Measurements from ENCODE around the gene PTPRT. TPM values are rescaled to one million over a fixed set of nuclear protein-coding genes. Genes with fewer than 3 reads are reported as not detected.

PTPRT gene
- total RNA-seq, 4 donors from 2014 or later = under 0.01 to 2.1 TPM; not detected in 2

- Histone ChIP-seq H3K27ac (no peak overlapping the region), H3K4me1 (no peaks in the 10 kb centered on the region), H3K27me3 (no peaks in the 10 kb centered on the region), H3K9me3 (no peaks in the 10 kb centered on the region), H3K4me3 (no peak overlapping the region), H3K36me3 (no peaks in the 10 kb centered on the region)
- intact Hi-C loops (cut with DNase I; ENCODE audit: low total_unique reads) = no loop called here
- no peak for DNase-seq
- TF ChIP-seq POLR2A (IDR thresholded peaks at IDR 0.05) (no peak), CTCF (IDR thresholded peaks at IDR 0.05) (no peak)
Observed at GRCh38 chr20:42697962-42698361, 491.7 kb downstream of the PTPRT start.

DNA sequence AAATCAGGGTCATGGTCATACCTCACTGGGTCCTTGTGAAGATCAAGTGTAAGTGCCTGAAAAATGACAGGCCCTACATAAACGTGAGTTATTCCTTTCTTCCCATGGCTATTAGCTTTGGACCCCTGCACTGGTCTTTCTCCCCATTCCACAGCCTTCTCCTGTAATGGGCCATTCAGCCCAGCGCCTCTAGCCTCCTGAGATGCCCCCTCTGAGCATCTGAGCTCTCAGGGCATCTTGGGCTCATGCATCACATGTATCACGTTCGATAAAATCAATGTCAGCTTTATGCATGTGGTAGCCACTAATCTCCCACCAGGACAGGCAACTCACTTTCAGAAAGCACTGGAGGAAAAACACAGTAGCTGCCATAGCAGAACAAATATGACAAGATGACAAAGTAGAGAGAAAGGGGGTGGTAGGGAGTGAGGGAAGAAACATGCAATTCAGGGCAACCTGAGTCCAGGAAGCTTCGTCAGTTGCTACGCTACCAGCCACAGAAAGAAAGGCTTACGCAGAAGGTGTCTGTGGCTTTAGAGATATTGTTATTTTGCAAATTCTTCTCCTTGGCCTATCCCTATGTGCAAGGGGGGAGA is 498.8 kb downstream of the PTPRT start:
- Histone ChIP-seq H3K9me3 (no peaks in the 10 kb centered on the region), H3K27me3 (no peaks in the 10 kb centered on the region), H3K4me1 (no peaks in the 10 kb centered on the region), H3K4me3 (no peak overlapping the region), H3K27ac (no peak overlapping the region), H3K36me3 (no peaks in the 10 kb centered on the region)
- intact Hi-C loops (cut with DNase I; ENCODE audit: low total_unique reads) = no loop called here
- TF ChIP-seq POLR2A (IDR thresholded peaks at IDR 0.05) = no peak
- TF ChIP-seq CTCF (IDR thresholded peaks at IDR 0.05) = no peak
- no peak for DNase-seq

DNA sequence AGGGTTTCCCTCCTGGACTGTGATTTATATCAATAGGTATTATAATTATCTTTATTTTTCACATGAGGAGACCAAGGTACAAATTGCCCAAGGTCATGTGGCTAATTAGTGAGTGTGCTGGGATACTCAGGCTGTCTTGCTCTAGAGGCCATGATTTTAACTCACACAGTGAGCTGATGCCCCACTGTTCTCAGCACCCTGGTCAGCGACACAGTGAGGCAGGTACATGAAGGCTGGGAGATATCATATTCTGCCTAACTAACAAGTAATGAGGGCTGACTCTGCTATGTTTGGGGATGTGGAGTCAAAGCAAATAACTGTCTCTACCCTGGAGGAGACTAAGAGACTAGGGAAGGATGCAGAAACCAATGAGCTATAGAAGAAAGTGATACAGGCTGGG is 501.1 kb downstream of the PTPRT start:
- intact Hi-C loops (cut with DNase I; ENCODE audit: low total_unique reads) = no loop called here

DNA sequence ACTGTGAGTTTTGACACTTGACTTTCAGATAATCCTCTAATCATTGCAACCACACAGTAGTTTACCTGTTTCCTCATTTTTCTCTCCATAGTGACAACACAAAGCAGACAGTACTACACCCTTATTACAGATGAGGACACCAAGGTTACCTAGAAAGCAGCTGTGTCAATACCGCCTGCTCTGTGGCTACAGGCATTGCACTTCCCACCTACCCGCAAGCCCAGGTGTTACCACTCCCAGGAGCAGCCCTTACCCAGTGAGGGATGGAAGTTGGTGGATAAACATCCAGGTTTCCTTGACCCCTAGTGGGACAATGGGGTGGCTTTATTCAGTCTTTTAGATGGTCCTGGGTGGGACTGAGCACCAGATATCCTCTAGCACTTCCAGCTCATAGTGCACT is 503.6 kb downstream of the PTPRT start:
- no peak overlapping the region for H3K4me3 ChIP-seq
- TF ChIP-seq POLR2A (IDR thresholded peaks at IDR 0.05) (no peak), CTCF (IDR thresholded peaks at IDR 0.05) (no peak)
- no peak for DNase-seq
- intact Hi-C loops (cut with DNase I; ENCODE audit: low total_unique reads) = no loop called here
- H3K4me1 ChIP-seq = no peaks in the 10 kb centered on the region
- no peaks in the 10 kb centered on the region for H3K9me3 ChIP-seq
- H3K36me3 ChIP-seq = no peaks in the 10 kb centered on the region
- H3K27me3 ChIP-seq = no peaks in the 10 kb centered on the region
- H3K27ac ChIP-seq = no peak overlapping the region

More for the DNA sequence above, 501.1 kb downstream of the PTPRT start:
- Histone ChIP-seq H3K4me1 (no peaks in the 10 kb centered on the region), H3K4me3 (no peak overlapping the region), H3K27me3 (no peaks in the 10 kb centered on the region), H3K36me3 (no peaks in the 10 kb centered on the region), H3K9me3 (no peaks in the 10 kb centered on the region), H3K27ac (no peak overlapping the region)
- TF ChIP-seq CTCF (IDR thresholded peaks at IDR 0.05) (no peak), POLR2A (IDR thresholded peaks at IDR 0.05) (no peak)
- DNase-seq = no peak

- no peaks in the 10 kb centered on the region for H3K36me3 ChIP-seq
- H3K4me3 ChIP-seq = no peak overlapping the region
- no peak overlapping the region for H3K27ac ChIP-seq
- H3K27me3 ChIP-seq = no peaks in the 10 kb centered on the region
- H3K9me3 ChIP-seq = no peaks in the 10 kb centered on the region
- no peak for TF ChIP-seq CTCF (IDR thresholded peaks at IDR 0.05)
- no peak for TF ChIP-seq POLR2A (IDR thresholded peaks at IDR 0.05)
- intact Hi-C loops (cut with DNase I; ENCODE audit: low total_unique reads) = no loop called here
- DNase-seq = no peak
- no peaks in the 10 kb centered on the region for H3K4me1 ChIP-seq
Observed at GRCh38 chr20:42678895-42679294, 510.8 kb downstream of the PTPRT start.

Data from uterus (tissue), 4 donors.